SK-N-SH treated with all-trans-retinoic acid at 6 μM for 48 hours (cell line): ENCODE data around the gene PRRT3.

Source experiments
- ARNTL ChIP-seq: fragments of 450-650 bp; formaldehyde crosslinking; IDR thresholded peaks from 2 replicates; pipeline ENCODE4 v1.5.0; 2020; ENCODE audit warnings: low read depth, mild to moderate bottlenecking, moderate library complexity, borderline replicate concordance
- CSDC2 ChIP-seq: fragments of 250-450 bp; sonication (Bioruptor Pico); IDR thresholded peaks from 2 replicates; pipeline ENCODE4 v1.5.0; 2020; ENCODE audit warnings: mild to moderate bottlenecking, moderate library complexity
- CSRNP3 ChIP-seq: fragments of 250-450 bp; sonication (Bioruptor Pico); IDR thresholded peaks from 2 replicates; pipeline ENCODE4 v1.5.1; 2021; ENCODE audit warnings: mild to moderate bottlenecking, moderate library complexity
- GLIS3 ChIP-seq: fragments of 250-450 bp; sonication (Bioruptor Pico); IDR thresholded peaks from 2 replicates; pipeline ENCODE4 v1.5.0; 2020; ENCODE audit warnings: mild to moderate bottlenecking, moderate library complexity
- POU6F1 ChIP-seq: fragments of 250-450 bp; sonication (Bioruptor Pico); IDR thresholded peaks from 2 replicates; pipeline ENCODE4 v1.8.0; 2021; ENCODE audit warnings: low read depth, mild to moderate bottlenecking, moderate library complexity, borderline replicate concordance
- PPARA ChIP-seq: fragments of 250-450 bp; sonication (Bioruptor Pico); IDR thresholded peaks from 2 replicates; pipeline ENCODE4 v1.5.0; 2020; ENCODE audit warnings: mild to moderate bottlenecking, borderline replicate concordance
- RARB ChIP-seq: fragments of 250-450 bp; sonication (Bioruptor Pico); IDR thresholded peaks from 2 replicates; pipeline ENCODE4 v1.8.0; 2021; ENCODE audit warnings: mild to moderate bottlenecking, moderate library complexity
- SNAI2 ChIP-seq: fragments of 250-450 bp; sonication (Bioruptor Pico); IDR thresholded peaks from 2 replicates; pipeline ENCODE4 v1.5.0; 2020; ENCODE audit warnings: mild to moderate bottlenecking, moderate library complexity
- TOX ChIP-seq: fragments of 250-450 bp; sonication (Bioruptor Pico); IDR thresholded peaks from 2 replicates; pipeline ENCODE4 v1.8.0; 2021; ENCODE audit warnings: mild to moderate bottlenecking, moderate library complexity, borderline replicate concordance
- ZFP3 ChIP-seq: fragments of 250-450 bp; sonication (Bioruptor Pico); IDR thresholded peaks from 2 replicates; pipeline ENCODE4 v1.5.0; 2020; ENCODE audit warnings: mild to moderate bottlenecking, moderate library complexity
- ZFP30 ChIP-seq: fragments of 450-650 bp; formaldehyde crosslinking; IDR thresholded peaks from 2 replicates; pipeline ENCODE4 v1.5.0; 2022; ENCODE audit warnings: mild to moderate bottlenecking, moderate library complexity
- ZNF8 ChIP-seq: fragments of 450-650 bp; formaldehyde crosslinking; IDR thresholded peaks from 2 replicates; pipeline ENCODE4 v1.5.0; 2020; ENCODE audit warnings: mild to moderate bottlenecking, moderate library complexity
- TF ChIP-seq, protein P1 (sequence below): fragments of 250-450 bp; sonication (Bioruptor Pico); IDR thresholded peaks from 2 replicates; pipeline ENCODE4 v1.5.0; 2020; ENCODE audit warnings: mild to moderate bottlenecking, moderate library complexity

GRCh38 chr3:9908286-9908685, 43.9 kb downstream of the PRRT3 start:
- TF ChIP-seq ZFP30 (CRISPR knock-in tag), result no peak
- TF ChIP-seq ZNF8 (CRISPR knock-in tag), result no peak
- TF ChIP-seq TOX, result no peak
- TF ChIP-seq PPARA, result no peak
- TF ChIP-seq RARB (CRISPR knock-in tag), result no peak
- TF ChIP-seq ZFP3 (CRISPR knock-in tag), result no peak
- TF ChIP-seq POU6F1 (CRISPR knock-in tag), result no peak
- no peak for TF ChIP-seq SNAI2 (CRISPR knock-in tag)
- no peak for TF ChIP-seq ARNTL (CRISPR knock-in tag)
- TF ChIP-seq CSRNP3, result no peak
- TF ChIP-seq, protein P1, sequence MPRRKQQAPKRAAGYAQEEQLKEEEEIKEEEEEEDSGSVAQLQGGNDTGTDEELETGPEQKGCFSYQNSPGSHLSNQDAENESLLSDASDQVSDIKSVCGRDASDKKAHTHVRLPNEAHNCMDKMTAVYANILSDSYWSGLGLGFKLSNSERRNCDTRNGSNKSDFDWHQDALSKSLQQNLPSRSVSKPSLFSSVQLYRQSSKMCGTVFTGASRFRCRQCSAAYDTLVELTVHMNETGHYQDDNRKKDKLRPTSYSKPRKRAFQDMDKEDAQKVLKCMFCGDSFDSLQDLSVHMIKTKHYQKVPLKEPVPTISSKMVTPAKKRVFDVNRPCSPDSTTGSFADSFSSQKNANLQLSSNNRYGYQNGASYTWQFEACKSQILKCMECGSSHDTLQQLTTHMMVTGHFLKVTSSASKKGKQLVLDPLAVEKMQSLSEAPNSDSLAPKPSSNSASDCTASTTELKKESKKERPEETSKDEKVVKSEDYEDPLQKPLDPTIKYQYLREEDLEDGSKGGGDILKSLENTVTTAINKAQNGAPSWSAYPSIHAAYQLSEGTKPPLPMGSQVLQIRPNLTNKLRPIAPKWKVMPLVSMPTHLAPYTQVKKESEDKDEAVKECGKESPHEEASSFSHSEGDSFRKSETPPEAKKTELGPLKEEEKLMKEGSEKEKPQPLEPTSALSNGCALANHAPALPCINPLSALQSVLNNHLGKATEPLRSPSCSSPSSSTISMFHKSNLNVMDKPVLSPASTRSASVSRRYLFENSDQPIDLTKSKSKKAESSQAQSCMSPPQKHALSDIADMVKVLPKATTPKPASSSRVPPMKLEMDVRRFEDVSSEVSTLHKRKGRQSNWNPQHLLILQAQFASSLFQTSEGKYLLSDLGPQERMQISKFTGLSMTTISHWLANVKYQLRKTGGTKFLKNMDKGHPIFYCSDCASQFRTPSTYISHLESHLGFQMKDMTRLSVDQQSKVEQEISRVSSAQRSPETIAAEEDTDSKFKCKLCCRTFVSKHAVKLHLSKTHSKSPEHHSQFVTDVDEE (CRISPR knock-in tag), result no peak
- TF ChIP-seq CSDC2 (CRISPR knock-in tag), result no peak
- no peak for TF ChIP-seq GLIS3
